PFSK-1 (cell line): ENCODE measurements around the gene HIF1AN.

Source experiments
- POLR2AphosphoS5 ChIP-seq: IDR thresholded peaks from 2 replicates; pipeline ENCODE4 v1.6.1; 2012; ENCODE audit warnings: low read depth, mild to moderate bottlenecking, control low read depth, low read length, moderate library complexity
- REST ChIP-seq, 2 experiments: IDR thresholded peaks; 2 replicates each; pipeline versions ENCODE4 v1.6.1 to v1.8.0; 2011 to 2012; ENCODE audit warnings: low read depth in 2 of 2, low read length in 2 of 2, control low read depth in 1 of 2, inconsistent platforms in 1 of 2, mild to moderate bottlenecking in 1 of 2, moderate library complexity in 1 of 2; ENCODE audit not compliant: insufficient read depth in 1 of 2

DNA sequence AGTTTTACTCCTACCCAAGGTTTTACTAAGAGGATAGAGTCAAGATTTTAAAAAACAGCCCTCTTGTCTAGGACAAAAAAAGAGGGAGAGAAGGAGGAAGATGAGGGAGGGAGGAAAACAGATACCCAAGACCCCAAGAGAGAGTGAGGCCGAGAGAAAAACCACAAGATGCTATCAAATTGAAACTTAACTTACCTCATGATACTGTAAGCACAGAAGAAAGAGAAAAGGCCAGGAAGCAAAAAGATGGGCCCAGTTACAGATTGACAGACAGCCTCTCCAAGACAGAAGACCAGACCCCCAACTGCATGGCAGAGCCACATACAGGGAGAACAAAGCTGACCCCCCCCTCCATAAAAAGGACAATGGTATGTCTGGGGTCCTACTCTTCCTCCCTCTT lies 27.5 kb upstream of the HIF1AN start:
- TF ChIP-seq REST (IDR thresholded peaks at IDR 0.05; ENCODE audit: insufficient read depth in 1 of 2, low read depth in 2 of 2, low read length in 2 of 2), result no peak
- no peak for TF ChIP-seq POLR2AphosphoS5
